BJ (cell line): Measurements from ENCODE around the gene UBAC2. TPM values are rescaled to one million over a fixed set of nuclear protein-coding genes. Genes with fewer than 3 reads are reported as not detected.
"Not testable (repeated sequence)": the region's sequence is repeated elsewhere in the genome, so short reads cannot be mapped to it uniquely, and the experiment has no call there.

Source experiments
- CTCF ChIA-PET: fragments of 350-600 bp; formaldehyde crosslinking; extraction: SDS; loops from one replicate; lab custom pipeline; 2021; ENCODE audit warnings: antibody characterized with exemption, inconsistent platforms; lab: Yijun Ruan, JAX
- POLR2A ChIA-PET: fragments of 300-600 bp; sonication (Branson Sonifier 250); formaldehyde crosslinking; extraction: SDS; loops from one replicate; lab custom pipeline; 2021; ENCODE audit warnings: antibody characterized with exemption; lab: Charles Lee
- DNase-seq: peaks from one replicate; pipeline ENCODE4 v3.0.0-alpha.2; 2011; ENCODE audit warnings: low read depth
- H3K27me3 ChIP-seq: 2 replicates; pipeline ENCODE4 v1.6.0; 2011; ENCODE audit warnings: low read length; ENCODE audit not compliant: control insufficient read depth, insufficient read depth
- H3K36me3 ChIP-seq: 2 replicates; pipeline ENCODE4 v1.5.1; 2011; ENCODE audit warnings: low read length; ENCODE audit not compliant: control insufficient read depth, insufficient read depth
- H3K4me3 ChIP-seq: 2 replicates; pipeline ENCODE4 v1.5.1; 2011; ENCODE audit warnings: low read depth, mild to moderate bottlenecking, control low read depth, low read length
- CTCF ChIP-seq: IDR thresholded peaks from 2 replicates; pipeline ENCODE4 v1.5.1; 2011; ENCODE audit warnings: low read depth, mild to moderate bottlenecking, control low read depth, inconsistent platforms, low read length, moderate library complexity; ENCODE audit not compliant: insufficient read depth
- polyA plus RNA-seq: library from polyadenylated mRNA; depleted of rRNA; stranded (reverse); fragments of >200 nt; gene quantifications from 2 replicates; pipeline ENCODE4 v1.2.3, GENCODE V29; 2011

UBAC2 gene
- polyA plus RNA-seq, 1 experiment = 84.7 TPM

GRCh38 chr13:99385161-99385560 lies 184.5 kb downstream of the UBAC2 start:
- no peak for DNase-seq
- CTCF ChIA-PET = no interaction called here
- no peak overlapping the region for H3K4me3 ChIP-seq
- no peaks in the 10 kb centered on the region for H3K27me3 ChIP-seq
- no peak for TF ChIP-seq CTCF
- no peaks in the 10 kb centered on the region for H3K36me3 ChIP-seq
- POLR2A ChIA-PET = no interaction called here

- Histone ChIP-seq H3K4me3 (no peak overlapping the region), H3K27me3 (no peaks in the 10 kb centered on the region), H3K36me3 (no peaks in the 10 kb centered on the region)
- TF ChIP-seq CTCF = no peak
- no peak for DNase-seq
- CTCF ChIA-PET = interaction anchor here (4.0 kb wide), 1 partner anchor 116 kb away, joined by 15 read pairs; no protein-coding TSS in a partner anchor
- POLR2A ChIA-PET = no interaction called here
These were observed 185.3 kb downstream of the UBAC2 start for GRCh38 chr13:99385940-99386339.

GRCh38 chr13:99386495-99386894 lies 185.8 kb downstream of the UBAC2 start:
- ChIA-PET CTCF (interaction anchor here (0.6 to 4.0 kb wide), 2 partner anchors 117 to 1459 kb away, joined by 3 to 15 read pairs; no protein-coding TSS in a partner anchor), POLR2A (no interaction called here)
- no peak overlapping the region for H3K4me3 ChIP-seq
- no peaks in the 10 kb centered on the region for H3K27me3 ChIP-seq
- DNase-seq = no peak
- H3K36me3 ChIP-seq = no peaks in the 10 kb centered on the region
- TF ChIP-seq CTCF = no peak

- TF ChIP-seq CTCF = peak; percentile 56
- POLR2A ChIA-PET = no interaction called here
- no peak overlapping the region for H3K4me3 ChIP-seq
- DNase-seq = no peak
- H3K36me3 ChIP-seq = no peaks in the 10 kb centered on the region
- H3K27me3 ChIP-seq = no peaks in the 10 kb centered on the region
- CTCF ChIA-PET = interaction anchor here (0.6 to 4.0 kb wide), 7 partner anchors 11 to 1460 kb away, joined by 3 to 15 read pairs (median 3); no protein-coding TSS in a partner anchor
These were observed 186.5 kb downstream of the UBAC2 start for GRCh38 chr13:99386911-99387788.

- no peaks in the 10 kb centered on the region for H3K27me3 ChIP-seq
- CTCF ChIA-PET = interaction anchor here (0.7 to 4.0 kb wide), 4 partner anchors 17 to 119 kb away, joined by 4 to 15 read pairs (median 5); no protein-coding TSS in a partner anchor
- H3K4me3 ChIP-seq = no peak overlapping the region
- no peak for TF ChIP-seq CTCF
- no peak for DNase-seq
- POLR2A ChIA-PET = interaction anchor here (0.6 kb wide), 1 partner anchor 383 kb away, joined by 6 read pairs; no protein-coding TSS in a partner anchor
- no peaks in the 10 kb centered on the region for H3K36me3 ChIP-seq
These were observed 187.8 kb downstream of the UBAC2 start for GRCh38 chr13:99388334-99388923.

- H3K36me3 ChIP-seq, DNase-seq, H3K4me3 ChIP-seq, H3K27me3 ChIP-seq: not testable (repeated sequence)
- ChIA-PET CTCF (interaction anchor here (1.1 to 4.0 kb wide), 3 partner anchors 9 to 119 kb away, joined by 3 to 15 read pairs (median 6); no protein-coding TSS in a partner anchor), POLR2A (interaction anchor here (0.6 kb wide), 1 partner anchor 384 kb away, joined by 6 read pairs; no protein-coding TSS in a partner anchor)
These were observed 188.4 kb downstream of the UBAC2 start for GRCh38 chr13:99389094-99389493.
